GM19240 (cell line): ENCODE results near the gene MYB.
"Not testable (repeated sequence)": the region's sequence is repeated elsewhere in the genome, so short reads cannot be mapped to it uniquely, and the experiment has no call there.

Experiments used
- DNase-seq: peaks from one replicate; pipeline ENCODE4 v3.0.0; 2011; ENCODE audit warnings: low spot score; ENCODE audit not compliant: insufficient read length

The MYB gene

DNA sequence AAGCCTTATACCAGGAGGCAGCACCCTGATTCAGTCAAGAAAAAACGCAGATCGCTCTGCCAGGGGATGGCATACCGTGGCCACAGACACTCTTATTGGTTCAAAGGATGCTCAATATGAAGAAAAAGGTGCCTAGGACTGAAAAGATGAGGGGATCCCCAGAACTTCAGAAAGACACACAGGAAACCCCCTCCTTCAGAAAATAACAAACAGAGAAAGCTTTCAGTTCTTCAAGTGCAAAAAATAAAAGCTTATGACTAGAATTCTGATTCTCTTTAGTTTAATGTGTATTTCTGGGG is 17.7 kb upstream of the MYB start:
- DNase-seq: no peak

DNA sequence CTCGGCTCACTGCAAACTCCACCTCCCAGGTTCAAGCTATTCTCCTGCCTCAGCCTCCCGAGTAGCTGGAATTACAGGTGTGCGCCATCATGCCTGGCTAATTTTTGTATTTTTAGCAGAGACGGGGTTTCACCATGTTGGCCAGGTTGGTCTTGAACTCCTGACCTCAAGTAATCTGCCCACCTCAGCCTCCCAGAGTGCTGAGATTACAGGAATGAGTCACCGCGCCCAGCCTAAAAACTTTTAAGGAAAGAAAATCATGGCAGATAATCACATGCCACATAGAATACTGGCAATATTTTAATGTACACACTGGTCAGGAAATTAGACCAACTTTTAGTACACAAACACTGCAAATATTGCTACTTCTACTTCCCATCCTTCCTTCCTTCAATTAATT is 16.7 kb upstream of the MYB start:
- not testable (repeated sequence) for DNase-seq

DNA sequence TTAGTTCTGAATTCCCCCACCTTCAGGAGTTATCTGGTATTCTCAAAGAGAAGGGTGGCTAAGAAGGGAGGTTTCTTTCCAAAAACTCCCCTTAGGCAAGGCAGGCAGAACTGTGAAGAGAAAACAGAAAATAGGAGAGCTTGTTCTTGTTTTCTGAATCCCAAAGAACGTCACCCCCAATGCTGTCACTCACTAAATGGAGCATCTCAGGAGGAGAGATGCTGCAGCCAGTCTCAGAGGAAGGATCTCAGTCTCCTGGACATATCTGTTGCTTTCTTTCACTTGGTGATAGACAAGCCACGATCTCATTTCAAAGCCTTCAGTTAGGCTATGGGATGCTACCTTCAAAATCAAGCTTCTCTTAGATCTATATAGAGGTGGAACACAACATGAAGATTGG is 16.1 kb upstream of the MYB start:
- DNase-seq: no peak

DNA sequence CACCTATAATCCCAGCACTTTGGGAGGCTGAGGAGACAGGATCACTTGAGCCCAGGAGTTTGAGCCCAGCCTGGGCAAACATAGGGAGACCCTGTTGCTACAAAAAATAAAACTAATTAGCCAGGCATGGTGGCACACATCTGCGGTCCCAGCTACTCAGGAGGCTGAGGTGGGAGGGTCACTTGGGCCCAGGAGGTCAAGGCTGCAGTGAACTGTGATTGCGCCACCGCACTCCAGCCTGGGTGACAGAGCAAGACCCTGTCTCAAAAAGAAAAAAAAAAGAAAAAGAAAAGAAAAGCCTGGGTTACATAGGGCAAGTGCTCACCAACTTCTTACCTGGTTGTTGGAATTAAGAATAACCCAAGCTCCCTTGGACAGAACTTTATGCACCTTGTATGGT is 14.6 kb upstream of the MYB start:
- no peak for DNase-seq

DNA sequence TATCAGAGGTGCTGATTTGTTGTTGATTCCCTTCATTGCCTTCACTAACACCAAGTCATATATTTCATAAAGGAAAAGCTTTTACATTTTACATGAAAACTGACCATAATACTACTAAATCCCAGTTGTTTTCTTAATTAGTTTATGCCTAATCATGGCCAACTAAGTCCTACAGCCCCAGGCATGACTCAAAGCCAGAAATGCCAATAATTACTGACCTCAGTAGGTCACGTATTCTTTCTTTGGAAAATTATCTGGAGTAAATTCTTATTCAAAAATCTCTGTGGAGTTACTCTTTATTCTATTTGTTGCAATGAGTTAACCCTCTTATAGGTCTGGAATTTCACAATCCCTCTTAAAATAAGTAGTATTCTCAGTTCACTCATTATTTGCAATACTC is 13.5 kb upstream of the MYB start:
- DNase-seq: no peak

DNA sequence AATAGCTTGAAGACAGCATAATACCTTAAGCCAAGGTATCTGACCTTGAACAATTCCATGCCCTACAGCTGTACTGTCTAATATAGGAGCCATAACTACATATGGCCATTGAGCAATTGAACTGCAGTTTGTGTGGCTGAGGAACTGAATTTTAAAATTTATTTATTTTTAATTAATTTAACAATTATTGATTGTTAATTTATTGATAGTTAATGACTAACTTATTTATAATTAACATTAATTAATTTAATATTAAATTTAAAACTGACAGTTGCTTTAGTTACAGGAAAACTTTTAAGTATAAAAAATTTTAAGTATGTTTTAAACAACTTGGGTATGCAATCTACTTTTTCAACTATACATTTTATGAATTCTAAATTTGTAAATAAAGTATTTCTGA is 12.3 kb upstream of the MYB start:
- no peak for DNase-seq

DNA sequence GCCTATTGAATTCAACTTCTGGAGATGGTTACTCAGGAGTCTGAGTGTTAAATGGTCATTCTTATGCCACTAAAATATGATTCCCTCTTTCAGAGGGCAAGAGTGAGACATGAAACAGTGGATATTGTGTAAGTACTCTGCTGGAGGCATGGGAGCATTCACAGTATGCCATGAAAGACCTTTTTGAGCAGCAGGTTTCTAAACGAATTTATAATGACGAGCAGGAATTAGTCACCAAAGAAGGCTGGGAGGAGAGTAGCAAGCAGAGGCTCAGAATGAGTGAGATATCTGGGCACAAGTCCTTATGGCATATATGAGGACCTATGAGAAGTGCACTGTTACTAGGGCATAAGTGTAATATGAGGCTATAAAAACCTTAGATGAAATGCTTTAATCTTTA is 10.9 kb upstream of the MYB start:
- no peak for DNase-seq

DNA sequence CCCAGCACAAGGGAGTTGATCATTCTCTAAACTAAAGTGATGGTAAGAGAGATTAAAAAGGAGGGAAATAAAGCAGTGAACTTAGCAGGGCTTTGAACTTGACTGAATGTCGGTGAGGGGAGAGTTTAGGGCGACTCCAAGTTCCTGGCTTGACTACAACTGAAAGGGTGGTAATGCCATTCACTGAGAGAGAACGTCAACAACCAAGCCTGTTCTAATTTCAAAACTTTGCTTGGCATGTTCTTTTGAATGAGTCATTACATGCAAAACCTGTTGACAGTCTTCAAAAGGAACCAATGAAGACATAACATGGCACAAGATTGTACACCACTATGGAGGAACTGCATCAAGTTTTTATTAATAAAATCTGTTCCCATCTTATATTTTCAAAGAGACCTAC is 10.3 kb upstream of the MYB start:
- no peak for DNase-seq

DNA sequence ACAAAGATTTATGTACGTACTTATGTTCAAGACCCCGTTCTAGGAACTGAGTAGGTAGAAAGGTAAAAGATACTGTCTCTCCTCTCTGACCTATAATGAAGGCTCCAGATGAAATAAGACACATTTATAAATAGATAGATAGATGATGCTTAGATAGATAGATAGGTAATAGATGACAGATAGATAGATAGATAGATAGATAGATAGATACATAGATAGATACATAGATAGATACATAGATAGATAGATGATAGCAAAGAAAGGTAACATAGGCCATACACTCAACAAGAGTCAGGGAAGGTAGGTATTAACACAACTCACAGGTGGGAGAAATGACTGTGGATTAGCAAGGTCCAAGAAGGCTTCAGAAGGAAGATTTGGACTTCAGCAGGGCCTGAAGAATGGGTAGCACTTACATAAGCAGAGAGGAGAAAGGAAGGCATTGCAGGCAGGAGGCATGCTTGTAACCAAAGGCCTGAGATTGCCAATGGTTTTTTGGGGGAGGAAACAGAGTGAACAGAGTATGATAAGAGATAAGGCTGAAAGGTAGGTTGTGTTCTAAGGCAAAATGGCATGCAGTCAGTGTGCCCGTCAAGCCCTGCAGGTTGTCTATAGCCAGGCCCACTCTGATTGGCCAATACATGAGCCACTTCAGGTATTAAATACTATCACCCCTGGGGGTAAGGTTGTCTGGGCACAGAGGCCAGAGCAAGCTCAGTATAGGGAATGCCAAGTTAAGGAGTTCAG is 7.7 kb upstream of the MYB start:
- DNase-seq: no peak

DNA sequence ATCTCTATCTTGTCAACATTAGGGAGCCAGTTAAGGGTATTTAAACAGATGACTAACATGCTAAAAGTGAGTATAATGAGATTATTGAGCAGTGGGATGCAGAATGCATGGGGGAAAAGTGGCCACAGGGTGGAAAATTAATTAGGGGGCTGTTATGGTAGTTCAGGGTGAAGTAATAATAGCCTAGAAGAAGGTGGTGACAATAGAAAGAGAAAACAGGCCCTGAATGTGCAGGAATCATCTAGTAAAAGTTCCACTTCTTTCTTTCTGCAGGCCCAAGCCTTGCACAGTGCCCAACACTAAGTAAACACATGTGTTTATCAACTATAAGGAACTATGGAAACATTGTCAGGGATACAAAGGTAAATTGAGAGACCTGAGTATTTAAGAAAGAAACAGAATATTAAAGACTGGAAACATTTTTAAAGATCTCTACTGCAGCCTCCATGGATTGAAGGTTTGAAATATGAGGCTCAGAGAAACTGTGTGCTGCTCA is 7.1 kb upstream of the MYB start:
- DNase-seq: no peak

DNA sequence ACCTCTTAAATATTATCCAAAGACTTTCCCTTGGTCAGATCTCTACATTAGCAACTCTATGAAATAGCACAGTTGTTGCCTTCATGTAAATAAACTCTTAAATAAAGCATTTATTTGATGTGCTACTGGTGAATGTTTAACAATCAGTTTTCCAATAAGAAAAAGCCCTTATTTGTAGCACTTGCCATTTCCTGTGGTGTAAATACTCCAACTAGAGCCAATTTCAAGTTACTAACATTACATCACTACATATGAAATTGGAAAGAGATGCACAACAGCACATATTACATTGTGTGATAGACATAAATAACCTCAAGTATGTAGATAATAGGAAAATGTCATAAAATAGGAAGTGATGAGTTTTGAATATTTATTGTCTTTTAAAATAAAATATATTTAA is 5.0 kb upstream of the MYB start:
- DNase-seq: no peak

DNA sequence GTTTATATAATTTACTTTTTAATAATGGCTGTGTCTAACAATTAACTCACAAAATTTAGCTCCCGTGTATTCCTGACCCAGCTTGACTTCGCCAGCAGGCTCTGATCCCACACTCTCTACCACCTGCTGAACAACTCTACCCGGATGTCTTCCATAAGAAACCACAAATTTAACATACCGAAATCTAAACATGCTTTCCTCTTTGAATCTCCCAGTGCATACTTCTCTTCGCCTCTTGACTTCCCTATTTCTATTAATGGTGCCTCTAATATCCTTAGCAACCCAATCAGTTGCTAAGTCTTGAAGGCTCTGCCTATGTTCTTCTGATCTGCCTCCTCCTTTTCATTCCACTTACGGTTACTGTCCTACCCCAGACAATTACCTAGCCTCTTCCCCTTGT is 4.6 kb upstream of the MYB start:
- DNase-seq: no peak

DNA sequence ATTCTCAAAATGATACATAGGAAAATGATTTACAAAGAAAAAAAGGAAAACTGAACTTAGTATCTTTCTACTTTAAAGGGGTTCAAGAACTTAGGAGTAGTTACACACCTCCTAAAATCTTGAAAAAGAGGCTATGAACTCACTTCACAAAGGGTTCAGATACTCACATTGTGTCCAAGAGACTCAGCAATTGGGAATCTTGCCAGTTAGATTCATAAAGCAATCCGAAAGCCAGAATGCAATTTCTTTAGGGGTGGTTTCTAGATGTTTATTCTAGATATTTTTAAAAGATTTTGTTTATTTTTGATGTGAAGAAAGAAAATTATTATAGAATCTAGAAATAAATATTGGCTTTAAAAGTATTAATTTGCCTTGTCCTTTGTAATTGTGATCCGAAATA is 1.7 kb upstream of the MYB start:
- no peak for DNase-seq

DNA sequence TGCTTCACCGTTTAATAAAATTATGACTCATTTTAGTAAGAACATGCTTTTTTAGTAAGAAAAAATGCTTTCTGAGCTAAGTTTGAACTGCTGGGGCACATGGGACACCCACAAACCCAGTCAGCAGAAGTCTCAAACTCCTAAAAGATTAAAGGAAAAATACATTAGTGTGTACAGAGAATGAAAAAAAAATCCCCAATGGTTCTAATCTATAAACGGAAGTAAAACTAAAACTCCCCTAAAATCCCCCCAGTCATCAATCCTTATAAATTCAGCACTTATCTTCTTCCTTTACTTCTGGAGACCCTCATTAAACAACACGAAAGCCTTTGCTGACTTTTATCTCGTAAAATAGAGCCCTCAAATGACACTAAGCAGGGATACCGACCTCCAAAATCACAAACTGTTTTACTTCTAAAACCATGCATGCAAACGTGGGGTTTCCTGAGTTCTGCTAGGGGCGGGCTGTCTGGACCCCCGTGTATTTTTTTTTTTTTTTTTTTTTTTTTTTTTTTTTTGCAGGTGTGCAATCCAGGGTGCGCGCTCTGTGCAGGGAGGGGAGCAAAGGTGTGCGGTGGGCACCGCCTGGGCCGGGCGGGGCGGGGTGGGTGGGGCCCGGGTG is 1.1 kb upstream of the MYB start:
- DNase-seq: no peak

DNA sequence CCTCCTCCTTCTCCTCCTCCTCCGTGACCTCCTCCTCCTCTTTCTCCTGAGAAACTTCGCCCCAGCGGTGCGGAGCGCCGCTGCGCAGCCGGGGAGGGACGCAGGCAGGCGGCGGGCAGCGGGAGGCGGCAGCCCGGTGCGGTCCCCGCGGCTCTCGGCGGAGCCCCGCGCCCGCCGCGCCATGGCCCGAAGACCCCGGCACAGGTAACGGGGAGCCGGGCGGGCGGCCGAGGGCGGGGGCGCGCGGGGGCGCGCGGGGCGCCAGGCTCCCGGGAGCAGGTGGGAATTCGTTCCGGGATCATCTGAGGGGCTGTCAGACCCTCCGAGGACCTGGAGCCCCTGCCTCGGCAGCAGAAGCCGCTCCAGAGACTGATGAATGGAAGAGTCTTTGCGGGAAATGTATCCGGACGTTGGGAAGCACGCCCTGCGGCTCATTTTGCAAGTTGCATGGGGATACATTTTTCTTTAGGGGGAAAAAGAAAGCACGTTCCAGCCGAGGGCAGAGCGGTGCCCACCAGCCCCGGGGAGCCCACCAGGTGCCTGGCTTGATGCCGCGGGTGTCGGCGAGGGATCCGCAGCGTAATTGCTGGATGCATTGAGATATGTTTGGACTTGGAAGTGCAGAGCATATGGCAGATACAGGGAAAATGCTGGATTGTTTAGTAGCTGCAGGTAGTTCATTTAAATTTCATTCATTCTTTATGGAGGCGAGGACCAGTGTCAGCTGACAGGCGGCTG is 394 bp downstream of the MYB start:
- no peak for DNase-seq

DNA sequence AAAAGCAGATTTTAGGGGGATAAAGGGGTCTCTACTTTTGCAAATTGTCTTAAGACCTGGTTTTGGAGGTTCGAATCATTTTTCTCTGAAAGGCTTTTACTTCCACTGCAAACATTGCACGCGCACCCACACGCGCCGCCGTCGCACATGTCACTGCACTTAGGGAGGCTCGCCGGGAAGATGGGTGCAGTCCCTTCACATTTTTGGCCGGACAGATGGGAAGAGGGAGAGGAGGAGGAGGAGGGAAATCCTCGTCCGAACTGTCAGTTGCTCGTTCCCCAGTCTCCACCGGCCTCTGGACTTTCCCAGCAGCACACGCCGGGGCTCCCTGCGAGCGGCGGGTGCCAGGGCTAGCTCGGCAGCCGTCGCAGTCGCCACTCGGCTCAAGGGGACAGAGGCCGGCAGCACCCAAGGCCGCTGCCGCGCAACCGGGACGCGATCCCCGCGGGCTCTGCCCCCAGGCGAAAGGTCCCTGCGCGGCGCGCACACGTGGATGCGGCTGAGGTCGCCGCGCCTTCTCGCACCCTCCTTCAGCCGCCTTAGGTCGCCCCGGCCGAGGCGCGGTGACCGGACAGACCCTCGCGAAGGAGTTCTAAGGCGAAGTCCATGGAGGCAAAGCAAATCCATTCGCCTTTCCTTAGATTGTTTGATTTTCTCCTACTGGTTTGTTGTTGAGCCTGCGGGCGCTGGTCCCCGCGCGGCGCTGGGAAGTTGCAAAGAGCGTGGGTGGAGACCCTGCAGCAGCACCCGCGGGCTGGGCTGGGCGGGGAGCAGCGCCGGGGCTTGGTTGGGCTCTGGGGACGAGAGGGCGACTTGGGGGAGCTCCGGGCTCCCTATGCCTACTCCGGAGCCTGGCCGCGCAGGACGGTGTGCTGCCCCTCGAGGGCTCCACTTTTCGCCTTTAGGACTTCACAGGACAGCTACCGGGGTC is 1.2 kb downstream of the MYB start:
- no peak for DNase-seq

DNA sequence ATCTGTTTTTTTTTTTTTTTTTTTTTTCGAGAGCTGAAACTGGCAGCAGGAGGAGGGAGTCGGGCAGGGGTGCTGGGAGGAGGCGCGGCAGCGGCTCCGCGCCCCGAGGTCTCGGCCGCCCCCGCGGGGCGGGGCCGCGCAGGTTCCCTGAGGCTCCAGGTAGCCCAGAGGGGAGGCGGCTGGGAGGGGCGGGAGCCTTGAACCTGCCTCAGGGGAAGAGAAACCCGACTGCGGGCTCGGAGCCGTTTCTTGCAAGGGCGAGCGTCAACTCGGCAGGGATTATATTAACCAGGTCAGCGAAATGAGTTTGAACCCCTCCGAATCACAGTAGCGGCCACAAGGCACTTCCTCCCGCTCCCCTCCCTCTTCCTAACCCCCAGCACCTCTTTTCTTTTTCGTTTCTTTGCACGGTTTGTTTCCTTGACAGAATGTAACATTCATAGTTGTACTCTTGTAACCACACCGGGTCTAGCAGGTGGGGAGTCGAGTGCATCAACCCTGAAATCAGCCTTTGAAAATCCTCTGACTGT is 2.0 kb downstream of the MYB start:
- DNase-seq: peak; percentile 47

DNA sequence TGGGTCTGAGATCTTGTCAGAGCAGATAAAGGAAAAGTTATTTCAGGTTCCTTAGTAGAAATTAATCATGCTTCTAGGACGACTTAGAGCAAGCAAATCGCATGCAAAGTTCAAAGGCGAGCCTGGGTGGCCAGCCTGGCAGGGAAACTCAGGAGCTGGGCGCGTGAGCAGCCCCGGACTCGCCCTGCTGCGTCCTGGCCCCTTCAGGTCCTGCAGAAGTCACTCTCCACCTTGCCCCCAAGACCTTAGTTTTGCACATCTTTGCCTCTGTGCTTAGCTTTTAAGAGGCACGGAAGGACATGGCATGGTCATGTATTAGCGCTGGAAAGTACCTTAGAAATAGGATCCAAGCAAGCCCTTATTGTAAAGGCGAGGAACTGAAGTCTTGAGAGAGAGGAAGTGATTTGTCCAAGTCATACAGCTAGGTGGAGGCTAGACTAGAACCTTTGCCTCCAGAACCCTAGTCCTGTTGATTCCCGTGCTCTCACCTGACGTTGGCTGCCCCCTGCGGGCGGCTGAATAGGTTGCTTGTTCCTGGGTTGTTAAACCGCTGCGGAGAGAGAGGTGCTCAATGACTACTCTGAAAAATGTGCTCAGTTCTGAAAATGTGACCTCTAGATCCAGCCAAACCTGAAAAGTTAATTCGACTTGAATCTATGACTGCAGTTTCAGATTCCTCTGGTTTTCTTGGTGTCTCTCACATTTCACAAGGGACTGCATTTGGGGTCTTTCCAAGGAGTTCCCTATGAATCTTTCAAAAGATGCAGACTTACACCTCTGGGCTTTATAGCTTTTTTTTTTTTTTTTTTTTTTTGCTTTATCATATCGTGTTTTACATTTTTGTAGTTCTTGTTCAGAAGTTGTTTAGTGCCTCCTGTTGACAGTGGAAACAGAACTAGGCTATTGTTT is 2.7 kb downstream of the MYB start:
- no peak for DNase-seq

DNA sequence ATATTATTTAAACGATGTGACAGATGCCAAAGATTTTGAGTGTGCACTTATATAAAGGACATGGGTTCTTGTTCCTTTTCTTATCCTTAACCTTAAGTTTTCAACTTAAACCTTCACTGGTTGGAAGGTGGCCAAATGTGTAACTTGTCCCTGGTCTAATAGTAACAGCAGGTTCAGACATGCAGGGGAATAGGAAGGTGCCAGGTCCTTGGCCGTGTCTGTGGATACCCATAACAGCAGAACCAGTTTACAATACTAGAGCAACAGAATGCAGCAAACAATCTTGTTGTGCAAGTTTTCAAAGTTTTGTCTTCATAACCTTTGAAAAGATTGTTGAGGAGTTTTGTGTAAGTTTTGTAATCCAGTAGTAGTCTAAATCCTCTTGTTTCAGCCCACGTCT is 4.4 kb downstream of the MYB start:
- no peak for DNase-seq

DNA sequence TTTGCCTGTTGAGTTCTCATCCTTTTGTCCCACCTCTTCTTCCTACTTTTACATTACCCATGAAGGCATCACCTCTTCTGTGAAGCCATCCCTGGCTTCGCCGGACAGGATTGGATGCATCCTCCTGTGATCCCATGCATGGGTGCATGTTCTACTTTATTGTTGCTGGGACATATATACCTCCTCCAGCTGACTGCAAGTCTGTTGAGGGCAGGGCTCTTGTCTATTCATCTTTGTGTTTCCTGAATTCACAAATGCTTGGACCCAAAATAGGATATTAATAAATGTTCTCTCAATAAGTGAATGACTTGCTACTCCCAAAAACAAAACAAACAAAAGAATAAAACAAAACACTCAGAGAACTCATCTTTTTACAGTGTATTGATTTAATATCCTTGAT is 5.1 kb downstream of the MYB start:
- no peak for DNase-seq
